GM12891 (cell line): ENCODE results near the gene PRSS48.

Experiments used
- POLR2A ChIP-seq: IDR thresholded peaks from 2 replicates; pipeline ENCODE4 v1.6.1; 2011; ENCODE audit warnings: low read depth, low read length, control low read depth
- POLR2AphosphoS5 ChIP-seq: IDR thresholded peaks from 2 replicates; pipeline ENCODE4 v1.6.1; 2011; ENCODE audit warnings: low read depth, low read length, control low read depth
- TAF1 ChIP-seq: IDR thresholded peaks from 2 replicates; pipeline ENCODE4 v1.6.1; 2011; ENCODE audit warnings: low read depth, low read length, control low read depth

DNA sequence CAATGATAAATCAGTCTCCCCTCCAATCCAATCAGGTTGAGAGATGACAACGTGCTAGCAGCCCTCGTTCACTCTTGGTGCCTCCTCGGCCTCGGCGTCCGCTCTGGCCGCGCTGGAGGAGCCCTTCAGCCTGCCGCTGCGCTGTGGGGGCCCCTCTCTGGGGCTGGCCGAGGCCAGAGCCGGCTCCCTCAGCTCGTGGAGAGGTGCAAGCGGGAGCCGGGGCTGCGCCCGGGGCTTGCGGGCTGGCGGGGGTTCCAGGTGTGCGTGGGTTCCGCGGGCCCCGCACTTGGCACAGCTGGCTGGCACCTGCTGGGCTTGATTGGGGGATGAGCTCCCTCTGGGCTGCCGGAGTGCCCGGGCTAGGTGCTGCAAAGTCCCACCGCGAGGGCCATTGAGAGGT lies 40.9 kb upstream of the PRSS48 start:
- no peak for TF ChIP-seq POLR2A
- TF ChIP-seq TAF1 = no peak
- no peak for TF ChIP-seq POLR2AphosphoS5
